Measurements from ENCODE around the gene DDX10. TPM values are rescaled to one million over a fixed set of nuclear protein-coding genes. Genes with fewer than 3 reads are reported as not detected.

Gene DDX10
- total RNA-seq, 1 experiment from 2014 or later = 23.3 TPM

GRCh38 chr11:108872781-108873291 lies 208.0 kb downstream of the DDX10 start:
- DNase-seq (ENCODE audit: low read depth, low spot score) = no peak
- in situ Hi-C loops (cut with HindIII; ENCODE audit: low pct_unique_long_range_greater_than_20kb, low sequenced_read_pairs) = no loop called here

- no peak for DNase-seq (ENCODE audit: low read depth, low spot score)
- in situ Hi-C loops (cut with HindIII; ENCODE audit: low pct_unique_long_range_greater_than_20kb, low sequenced_read_pairs) = no loop called here
These were observed 208.4 kb downstream of the DDX10 start for GRCh38 chr11:108873310-108873709.

- DNase-seq (ENCODE audit: low read depth, low spot score) = no peak
- in situ Hi-C loops (cut with HindIII; ENCODE audit: low pct_unique_long_range_greater_than_20kb, low sequenced_read_pairs) = no loop called here
These were observed 209.1 kb downstream of the DDX10 start for GRCh38 chr11:108873941-108874340.

GRCh38 chr11:108875134-108875533 lies 210.3 kb downstream of the DDX10 start:
- DNase-seq (ENCODE audit: low read depth, low spot score) = no peak
- in situ Hi-C loops (cut with HindIII; ENCODE audit: low pct_unique_long_range_greater_than_20kb, low sequenced_read_pairs) = no loop called here

GRCh38 chr11:108877178-108877577 lies 212.3 kb downstream of the DDX10 start:
- DNase-seq (ENCODE audit: low read depth, low spot score) = no peak
- in situ Hi-C loops (cut with HindIII; ENCODE audit: low pct_unique_long_range_greater_than_20kb, low sequenced_read_pairs) = no loop called here

- no peak for DNase-seq (ENCODE audit: low read depth, low spot score)
- in situ Hi-C loops (cut with HindIII; ENCODE audit: low pct_unique_long_range_greater_than_20kb, low sequenced_read_pairs) = no loop called here
These were observed 215.6 kb downstream of the DDX10 start for GRCh38 chr11:108880510-108880909.

GRCh38 chr11:108881131-108881530 lies 216.3 kb downstream of the DDX10 start:
- in situ Hi-C loops (cut with HindIII; ENCODE audit: low pct_unique_long_range_greater_than_20kb, low sequenced_read_pairs) = no loop called here
- no peak for DNase-seq (ENCODE audit: low read depth, low spot score)

- DNase-seq (ENCODE audit: low read depth, low spot score) = no peak
- in situ Hi-C loops (cut with HindIII; ENCODE audit: low pct_unique_long_range_greater_than_20kb, low sequenced_read_pairs) = no loop called here
These were observed 217.5 kb downstream of the DDX10 start for GRCh38 chr11:108882211-108882831.

- in situ Hi-C loops (cut with HindIII; ENCODE audit: low pct_unique_long_range_greater_than_20kb, low sequenced_read_pairs) = no loop called here
- DNase-seq (ENCODE audit: low read depth, low spot score) = no peak
These were observed 221.3 kb downstream of the DDX10 start for GRCh38 chr11:108886005-108886659.

- DNase-seq (ENCODE audit: low read depth, low spot score) = peak; percentile 26
- in situ Hi-C loops (cut with HindIII; ENCODE audit: low pct_unique_long_range_greater_than_20kb, low sequenced_read_pairs) = no loop called here
These were observed 221.8 kb downstream of the DDX10 start for GRCh38 chr11:108886660-108887009.

GRCh38 chr11:108887436-108888238 lies 222.8 kb downstream of the DDX10 start:
- in situ Hi-C loops (cut with HindIII; ENCODE audit: low pct_unique_long_range_greater_than_20kb, low sequenced_read_pairs) = no loop called here
- no peak for DNase-seq (ENCODE audit: low read depth, low spot score)

- in situ Hi-C loops (cut with HindIII; ENCODE audit: low pct_unique_long_range_greater_than_20kb, low sequenced_read_pairs) = no loop called here
These were observed 225.7 kb downstream of the DDX10 start for GRCh38 chr11:108890482-108891105.

GRCh38 chr11:108891143-108891542 lies 226.3 kb downstream of the DDX10 start:
- no peak for DNase-seq (ENCODE audit: low read depth, low spot score)
- in situ Hi-C loops (cut with HindIII; ENCODE audit: low pct_unique_long_range_greater_than_20kb, low sequenced_read_pairs) = no loop called here

More at GRCh38 chr11:108890482-108891105, 225.7 kb downstream of the DDX10 start:
- no peak for DNase-seq (ENCODE audit: low read depth, low spot score)

- no peak for DNase-seq (ENCODE audit: low read depth, low spot score)
- in situ Hi-C loops (cut with HindIII; ENCODE audit: low pct_unique_long_range_greater_than_20kb, low sequenced_read_pairs) = no loop called here
These were observed 227.1 kb downstream of the DDX10 start for GRCh38 chr11:108891909-108892511.

GRCh38 chr11:108895579-108896480 lies 231.0 kb downstream of the DDX10 start:
- peak; percentile 42 for DNase-seq (ENCODE audit: low read depth, low spot score)
- in situ Hi-C loops (cut with HindIII; ENCODE audit: low pct_unique_long_range_greater_than_20kb, low sequenced_read_pairs) = no loop called here

- in situ Hi-C loops (cut with HindIII; ENCODE audit: low pct_unique_long_range_greater_than_20kb, low sequenced_read_pairs) = no loop called here
These were observed 232.2 kb downstream of the DDX10 start for GRCh38 chr11:108897071-108897481.

GRCh38 chr11:108897916-108898315 lies 233.0 kb downstream of the DDX10 start:
- in situ Hi-C loops (cut with HindIII; ENCODE audit: low pct_unique_long_range_greater_than_20kb, low sequenced_read_pairs) = no loop called here
- DNase-seq (ENCODE audit: low read depth, low spot score) = no peak

More at GRCh38 chr11:108897071-108897481, 232.2 kb downstream of the DDX10 start:
- no peak for DNase-seq (ENCODE audit: low read depth, low spot score)
